Measurements from ENCODE around the gene CEP104. TPM values are rescaled to one million over a fixed set of nuclear protein-coding genes. Genes with fewer than 3 reads are reported as not detected.

CEP104 gene
- total and polyA plus RNA-seq, 9 of the 15 experiments (the other 6 are each of a cell fraction or from before 2014, with no cell fraction given): 11.2 to 63.4 (median 42.6) TPM

GRCh38 chr1:3838788-3839187, 18.2 kb downstream of the CEP104 start (continued):
- TF ChIP-seq HCFC1 (IDR thresholded peaks at IDR 0.05; ENCODE audit: low read depth, low read length): no peak
- no peak for TF ChIP-seq ZNF695 (CRISPR knock-in tag; IDR thresholded peaks at IDR 0.05)
- no peak for TF ChIP-seq HINFP (tag; conservative IDR thresholded peaks at IDR 0.05; ENCODE audit: low read depth)
- no peak for TF ChIP-seq NBN (IDR thresholded peaks at IDR 0.05; ENCODE audit: low read depth)

GRCh38 chr1:3837685-3838084, 19.3 kb downstream of the CEP104 start:
- no peaks in the 10 kb centered on the region for H3K9me1 ChIP-seq (ENCODE audit: control insufficient read depth, insufficient read depth, low read length)
- WGBS (ENCODE audit: insufficient coverage, low coverage, missing lambda C conversion rate): 60% methylated on average over 1 of the region's 1 CpG
- no peak overlapping the region for H3K4me3 ChIP-seq
- no peaks in the 10 kb centered on the region for H3K4me1 ChIP-seq (replicated peaks in 1 of 2; ENCODE audit: control insufficient read depth in 2 of 2, insufficient read depth in 2 of 2, low read length in 2 of 2)
- H3K9me3 ChIP-seq (replicated peaks; ENCODE audit: control insufficient read depth, insufficient read depth, low read depth, low read length): no peaks in the 10 kb centered on the region
- CTCF ChIA-PET (ENCODE audit: low intra/inter-chr PET ratio): no interaction called here
- no TSS peak for BruUV-seq (replicated peaks)
- intact Hi-C loops (cut with micrococcal nuclease): no loop called here
- H2AFZ ChIP-seq (ENCODE audit: low read depth, low read length): no peak overlapping the region
- no peak overlapping the region for H3K4me2 ChIP-seq (ENCODE audit: insufficient read depth, low read length)
- H3K27me3 ChIP-seq (ENCODE audit: control insufficient read depth in 2 of 2, insufficient read depth in 2 of 2, low read length in 2 of 2): no peaks in the 10 kb centered on the region
- peaks cover 75% of the 10 kb centered on the region for H3K36me3 ChIP-seq (ENCODE audit: control insufficient read depth, insufficient read depth, low read length)
- POLR2A ChIA-PET: interaction anchor here (0.9 to 1.0 kb wide), 2 partner anchors 9 to 20 kb away, joined by 3 to 4 read pairs; no protein-coding TSS in a partner anchor
- no peak for DNase-seq (ENCODE audit: extremely low read depth in 1 of 4, low spot score in 3 of 4)
- ATAC-seq: no peak
- no peaks in the 10 kb centered on the region for H4K20me1 ChIP-seq (replicated peaks; ENCODE audit: control insufficient read depth, insufficient read depth, low read length)
- no peak for FAIRE-seq
- H3K27ac ChIP-seq (ENCODE audit: extremely low read depth, low read depth, low read length): no peak overlapping the region
- in situ Hi-C loops (cut with MboI): no loop called here
- no peaks in the 10 kb centered on the region for H3K79me2 ChIP-seq (ENCODE audit: control insufficient read depth, insufficient read depth, low read length)
- H3K9ac ChIP-seq (ENCODE audit: insufficient read depth in 1 of 2, low read depth in 2 of 2, low read length in 2 of 2): no peak overlapping the region
- TF ChIP-seq MLX (CRISPR knock-in tag; conservative IDR thresholded peaks at IDR 0.05) (no peak), USF1 (CRISPR knock-in tag; IDR thresholded peaks at IDR 0.05) (no peak), L3MBTL2 (IDR thresholded peaks at IDR 0.05) (no peak), PHF21A (IDR thresholded peaks at IDR 0.05; ENCODE audit: borderline replicate concordance, low read depth) (no peak), MCM2 (IDR thresholded peaks at IDR 0.05; ENCODE audit: low read depth) (no peak), MNT (conservative IDR thresholded peaks at IDR 0.05) (no peak), TCF7 (IDR thresholded peaks at IDR 0.05; ENCODE audit: borderline replicate concordance) (no peak), PHTF2 (CRISPR knock-in tag; IDR thresholded peaks at IDR 0.05) (no peak), U2AF1 (optimal IDR thresholded peaks at IDR 0.05; ENCODE audit: low read depth, low read length) (no peak), PURB (CRISPR knock-in tag; IDR thresholded peaks at IDR 0.05; ENCODE audit: low read depth) (no peak), TFE3 (CRISPR knock-in tag; IDR thresholded peaks at IDR 0.05) (no peak), SMARCA4 (IDR thresholded peaks at IDR 0.05) (no peak)
